Endothelial cell of hepatic sinusoid (primary cell): Measurements from ENCODE around the gene BIRC3.
"Not testable (repeated sequence)": the region's sequence is repeated elsewhere in the genome, so short reads cannot be mapped to it uniquely, and the experiment has no call there.

ENCODE experiments used
- in situ Hi-C: cut with HindIII; loops from 2 replicates; pipeline ENCODE4 v1.10.0; 2017; ENCODE audit warnings: low sequenced_read_pairs

The BIRC3 gene

GRCh38 chr11:102364991-102365390 lies 47.7 kb downstream of the BIRC3 start:
- in situ Hi-C loops = no loop called here

- in situ Hi-C loops = no loop called here
Observed at GRCh38 chr11:102367364-102367763, 50.1 kb downstream of the BIRC3 start.

GRCh38 chr11:102368472-102368871 lies 51.2 kb downstream of the BIRC3 start:
- in situ Hi-C loops = no loop called here

- in situ Hi-C loops = not testable (repeated sequence)
Observed at GRCh38 chr11:102374633-102375424, 57.5 kb downstream of the BIRC3 start.

- in situ Hi-C loops = no loop called here
Observed at GRCh38 chr11:102375720-102376399, 58.6 kb downstream of the BIRC3 start.

- in situ Hi-C loops = no loop called here
Observed at GRCh38 chr11:102377891-102378290, 60.6 kb downstream of the BIRC3 start.

- in situ Hi-C loops = no loop called here
Observed at GRCh38 chr11:102378818-102379217, 61.5 kb downstream of the BIRC3 start.

- in situ Hi-C loops = no loop called here
Observed at GRCh38 chr11:102382384-102382783, 65.1 kb downstream of the BIRC3 start.

- in situ Hi-C loops = no loop called here
Observed at GRCh38 chr11:102383839-102384238, 66.6 kb downstream of the BIRC3 start.

- in situ Hi-C loops = no loop called here
Observed at GRCh38 chr11:102384419-102385079, 67.3 kb downstream of the BIRC3 start.

- in situ Hi-C loops = no loop called here
Observed at GRCh38 chr11:102385085-102386007, 68.1 kb downstream of the BIRC3 start.

- in situ Hi-C loops = no loop called here
Observed at GRCh38 chr11:102386136-102386734, 69.0 kb downstream of the BIRC3 start.

- in situ Hi-C loops = no loop called here
Observed at GRCh38 chr11:102387043-102387781, 69.9 kb downstream of the BIRC3 start.
